HepG2 (cell line): ENCODE data around the gene FAM24A. TPM values are rescaled to one million over a fixed set of nuclear protein-coding genes. Genes with fewer than 3 reads are reported as not detected.

Source experiments
- ARNT2 ChIP-seq: sonication (generic); formaldehyde crosslinking; IDR thresholded peaks from 2 replicates; pipeline ENCODE4 v1.8.0; 2022; ENCODE audit warnings: mild to moderate bottlenecking, low read depth, missing genetic modification reagents, moderate library complexity
- BORCS8-MEF2B ChIP-seq: sonication (generic); formaldehyde crosslinking; IDR thresholded peaks from 2 replicates; pipeline ENCODE4 v1.8.0; 2022; ENCODE audit warnings: mild to moderate bottlenecking, missing genetic modification reagents
- GABPB1 ChIP-seq: IDR thresholded peaks from 2 replicates; pipeline ENCODE4 v1.6.1; 2016; ENCODE audit warnings: mild to moderate bottlenecking, missing genetic modification reagents, moderate library complexity, missing compliant biosample characterization
- GZF1 ChIP-seq: sonication (generic); formaldehyde crosslinking; IDR thresholded peaks from 2 replicates; pipeline ENCODE4 v1.5.1; 2020; ENCODE audit warnings: mild to moderate bottlenecking, missing genetic modification reagents
- HNRNPLL ChIP-seq: fragments of 200-400 bp; formaldehyde crosslinking; IDR thresholded peaks from 2 replicates; pipeline ENCODE4 v1.6.1; 2017; ENCODE audit warnings: mild to moderate bottlenecking, low read depth, low read length; ENCODE audit not compliant: poor library complexity, severe bottlenecking
- JUND ChIP-seq: sonication (generic); formaldehyde crosslinking; IDR thresholded peaks from 2 replicates; pipeline ENCODE4 v1.8.0; 2022; ENCODE audit warnings: mild to moderate bottlenecking, missing genetic modification reagents
- KLF6 ChIP-seq: IDR thresholded peaks from 2 replicates; pipeline ENCODE4 v1.8.0; 2016; ENCODE audit warnings: missing biosample characterization, missing genetic modification reagents
- MIER3 ChIP-seq: IDR thresholded peaks from 2 replicates; pipeline ENCODE4 v1.6.1; 2016; ENCODE audit warnings: missing compliant biosample characterization, borderline replicate concordance
- NONO ChIP-seq, 2 experiments: fragments of 450-650 bp in 1 of 2; sonication (generic) in 1 of 2; formaldehyde crosslinking in 1 of 2; IDR thresholded peaks in 1 of 2; conservative IDR thresholded peaks in 1 of 2; 2 replicates each; pipeline versions ENCODE4 v1.6.1 to v1.8.0; 2017 to 2022; ENCODE audit warnings: mild to moderate bottlenecking in 1 of 2, missing genetic modification reagents in 1 of 2, moderate library complexity in 1 of 2
- RFX5 ChIP-seq: IDR thresholded peaks from 2 replicates; pipeline ENCODE4 v1.6.1; 2011; ENCODE audit warnings: low read depth, low read length, improper control_type of control experiment
- SRY ChIP-seq: sonication (generic); formaldehyde crosslinking; IDR thresholded peaks from 2 replicates; pipeline ENCODE4 v1.8.0; 2022; ENCODE audit warnings: mild to moderate bottlenecking, missing genetic modification reagents
- THAP9 ChIP-seq: sonication (generic); formaldehyde crosslinking; IDR thresholded peaks from 2 replicates; pipeline ENCODE4; 2020; ENCODE audit warnings: missing genetic modification reagents, mild to moderate bottlenecking, borderline replicate concordance
- YEATS2 ChIP-seq: sonication (generic); formaldehyde crosslinking; IDR thresholded peaks from 2 replicates; pipeline ENCODE4 v1.4.0; 2020; ENCODE audit warnings: missing genetic modification reagents, borderline replicate concordance
- ZFAT ChIP-seq: sonication (generic); formaldehyde crosslinking; conservative IDR thresholded peaks from 2 replicates; pipeline ENCODE4 v1.8.1; 2023; ENCODE audit warnings: missing genetic modification reagents, inconsistent platforms
- ZFP36 ChIP-seq: fragments of 150-350 bp; IDR thresholded peaks from 2 replicates; pipeline ENCODE4 v1.6.1; 2018; ENCODE audit warnings: borderline replicate concordance, low read length, low read depth; ENCODE audit not compliant: partially characterized antibody
- ZFP62 ChIP-seq: sonication (generic); formaldehyde crosslinking; IDR thresholded peaks from 2 replicates; pipeline ENCODE4 v1.4.0; 2020; ENCODE audit warnings: missing genetic modification reagents
- ZKSCAN8 ChIP-seq: IDR thresholded peaks from 2 replicates; pipeline ENCODE4 v1.6.1; 2016; ENCODE audit warnings: borderline replicate concordance, missing genetic modification reagents, missing compliant biosample characterization
- ZNF253 ChIP-seq: sonication (generic); formaldehyde crosslinking; IDR thresholded peaks from 2 replicates; pipeline ENCODE4 v1.8.0; 2022; ENCODE audit warnings: mild to moderate bottlenecking, missing genetic modification reagents, borderline replicate concordance
- ZNF503 ChIP-seq: sonication (generic); formaldehyde crosslinking; IDR thresholded peaks from 2 replicates; pipeline ENCODE4 v1.4.0; 2020; ENCODE audit warnings: missing genetic modification reagents
- ZNF691 ChIP-seq: sonication (generic); formaldehyde crosslinking; IDR thresholded peaks from 2 replicates; pipeline ENCODE4 v1.4.0; 2020; ENCODE audit warnings: missing genetic modification reagents, low read depth, mild to moderate bottlenecking, borderline replicate concordance
- ZNF777 ChIP-seq: sonication (generic); formaldehyde crosslinking; IDR thresholded peaks from 2 replicates; pipeline ENCODE4 v1.4.0; 2020; ENCODE audit warnings: missing genetic modification reagents
- ZNF879 ChIP-seq: sonication (generic); formaldehyde crosslinking; IDR thresholded peaks from 2 replicates; pipeline ENCODE4 v1.8.1; 2023; ENCODE audit warnings: missing genetic modification reagents
- ZSCAN21 ChIP-seq: sonication (generic); formaldehyde crosslinking; IDR thresholded peaks from 2 replicates; pipeline ENCODE4 v1.8.0; 2022; ENCODE audit warnings: mild to moderate bottlenecking, missing genetic modification reagents, moderate library complexity, borderline replicate concordance
- polyA plus RNA-seq, 8 experiments: library from polyadenylated mRNA; depleted of rRNA in 3 of 8; stranded (reverse) in 7 of 8; unstranded in 1 of 8; fragments of >200 nt; fragmentation: Illumina TruSeq in 4 of 8; extraction: Trizol in 4 of 8; gene quantifications; 2 replicates each; pipeline versions ENCODE4 v1.2.1 to v1.2.3, GENCODE V29; 2011 to 2016; ENCODE audit warnings: low read depth in 4 of 8, missing spikeins in 1 of 8, mixed read lengths in 1 of 8; ENCODE audit not compliant: insufficient read depth in 1 of 8
- total RNA-seq, 5 experiments: library from RNA; depleted of rRNA; stranded (reverse); fragments of >200 nt; fragmentation: Illumina TruSeq; extraction: Trizol; gene quantifications; 2 replicates each; pipeline ENCODE4 v1.2.3, GENCODE V29; 2016; ENCODE audit warnings: low read depth in 1 of 5

Gene FAM24A
- total and polyA plus RNA-seq, 2 of the 13 experiments (the other 11 are each of a cell fraction or from before 2014, with no cell fraction given) = not detected

GRCh38 chr10:122879339-122880273 is 30.8 kb upstream of the FAM24A start, which contains the start of gene FAM24B (continued):
- TF ChIP-seq THAP9 (CRISPR knock-in tag) (peak; percentile 19; the same call in 1 of the 2 replicates), RFX5 (no peak), SRY (peak; percentile 34; the same call in 1 of the 2 replicates), ZNF777 (CRISPR knock-in tag) (peak; percentile 96), ZNF253 (CRISPR knock-in tag) (peak; percentile 47; the same call in 1 of the 2 replicates), BORCS8-MEF2B (CRISPR knock-in tag) (peak; percentile 92), ZNF503 (CRISPR knock-in tag) (no peak), KLF6 (CRISPR knock-in tag) (peak; percentile 38; the same call in 1 of the 2 replicates), ZFAT (no peak), ZFP36 (no peak), ARNT2 (CRISPR knock-in tag) (peak; percentile 73; the same call in 1 of the 2 replicates), ZNF879 (CRISPR knock-in tag) (peak; percentile 90; the same call in 1 of the 2 replicates), YEATS2 (CRISPR knock-in tag) (no peak), ZSCAN21 (peak; percentile 22; the same call in 1 of the 2 replicates), MIER3 (CRISPR knock-in tag) (no peak), ZFP62 (CRISPR knock-in tag) (no peak), NONO (IDR thresholded peaks at IDR 0.05) (no peak), NONO (CRISPR knock-in tag; conservative IDR thresholded peaks at IDR 0.05) (peak; percentile 49; the same call in 1 of the 2 replicates), JUND (no peak), HNRNPLL (peak; percentile 78), ZKSCAN8 (CRISPR knock-in tag) (no peak), GZF1 (CRISPR knock-in tag) (peak; percentile 66; the same call in 1 of the 2 replicates), GABPB1 (CRISPR knock-in tag) (peak; percentile 59; the same call in 1 of the 2 replicates), ZNF691 (CRISPR knock-in tag) (0 out of 2 replicates have a peak, but pooled peaks have one; percentile 46)
